Fibroblast of lung (primary cell): ENCODE measurements around the gene RNF224. TPM values are rescaled to one million over a fixed set of nuclear protein-coding genes. Genes with fewer than 3 reads are reported as not detected.

Experiments
- DNase-seq, 2 donors: peaks; one replicate each; pipeline versions ENCODE4 v3.0.0 to v3.0.0-alpha.2; 2010; ENCODE audit warnings: low read depth in 2 of 2
- H2AFZ ChIP-seq: 2 replicates; pipeline ENCODE4 v1.5.1; 2012; ENCODE audit warnings: low read length, control low read depth, inconsistent platforms
- H3K27ac ChIP-seq: 2 replicates; pipeline ENCODE4 v1.5.1; 2011; ENCODE audit warnings: low read length, control low read depth; ENCODE audit not compliant: insufficient read depth
- H3K27me3 ChIP-seq: 2 replicates; pipeline ENCODE4 v1.5.1; 2011; ENCODE audit warnings: mild to moderate bottlenecking, low read length; ENCODE audit not compliant: control insufficient read depth, insufficient read depth
- H3K36me3 ChIP-seq: 2 replicates; pipeline ENCODE4 v1.5.1; 2011; ENCODE audit warnings: low read length; ENCODE audit not compliant: control insufficient read depth, insufficient read depth
- H3K4me1 ChIP-seq: 2 replicates; pipeline ENCODE4 v1.5.1; 2011; ENCODE audit warnings: low read length; ENCODE audit not compliant: control insufficient read depth, insufficient read depth; ENCODE audit errors: extremely low read depth
- H3K4me2 ChIP-seq: 2 replicates; pipeline ENCODE4 v1.5.1; 2011; ENCODE audit warnings: low read length, control low read depth; ENCODE audit not compliant: insufficient read depth; ENCODE audit errors: extremely low read depth
- H3K4me3 ChIP-seq, 4 experiments: fragments of 200-600 bp in 1 of 4; sonication (generic) in 1 of 4; replicated peaks in 1 of 4; 2 replicates each; pipeline ENCODE4 v1.5.1; 2011 to 2016; ENCODE audit warnings: low read length in 4 of 4, low read depth in 3 of 4, mild to moderate bottlenecking in 3 of 4, control low read depth in 2 of 4, inconsistent platforms in 1 of 4, mixed read lengths in 1 of 4; ENCODE audit not compliant: insufficient read depth in 1 of 4; ENCODE audit errors: control extremely low read depth in 1 of 4
- H3K79me2 ChIP-seq: 2 replicates; pipeline ENCODE4 v1.5.1; 2012; ENCODE audit warnings: mild to moderate bottlenecking, low read length, inconsistent platforms; ENCODE audit not compliant: control insufficient read depth, insufficient read depth
- H3K9ac ChIP-seq: 2 replicates; pipeline ENCODE4 v1.5.1; 2011; ENCODE audit warnings: mild to moderate bottlenecking, low read length, control low read depth; ENCODE audit not compliant: insufficient read depth
- H3K9me3 ChIP-seq: 2 replicates; pipeline ENCODE4 v1.5.1; 2012; ENCODE audit warnings: low read depth, low read length; ENCODE audit not compliant: control insufficient read depth, insufficient read depth
- H4K20me1 ChIP-seq: 2 replicates; pipeline ENCODE4 v1.5.1; 2011; ENCODE audit warnings: low read length; ENCODE audit not compliant: control insufficient read depth, insufficient read depth; ENCODE audit errors: extremely low read depth
- CTCF ChIP-seq, 2 donors: IDR thresholded peaks in 1 of 2; conservative IDR thresholded peaks in 1 of 2; 1 replicate in 1 of 2; 2 replicates in 1 of 2; pipeline ENCODE4 v1.5.1; 2011 to 2012; ENCODE audit warnings: low read length in 2 of 2, control low read depth in 1 of 2, inconsistent platforms in 1 of 2, low read depth in 1 of 2, mild to moderate bottlenecking in 1 of 2
- EZH2 ChIP-seq: IDR thresholded peaks from 2 replicates; pipeline ENCODE4 v1.5.1; 2012; ENCODE audit warnings: low read length, control low read depth, mild to moderate bottlenecking; ENCODE audit errors: missing control alignments
- polyA plus RNA-seq, 2 donors: library from polyadenylated mRNA; depleted of rRNA in 1 of 2; stranded (reverse) in 1 of 2; unstranded in 1 of 2; fragments of >200 nt; gene quantifications; 2 replicates each; pipeline ENCODE4 v1.2.1, GENCODE V29; 2011 to 2012; ENCODE audit warnings: missing spikeins in 1 of 2
- total RNA-seq: library from RNA; depleted of rRNA; stranded (reverse); fragments of >200 nt; gene quantifications from 2 replicates; pipeline ENCODE4 v1.2.1, GENCODE V29; 2014

Gene RNF224
- total and polyA plus RNA-seq, 2 donors (not counting 1 experiment from before 2014, with no cell fraction given) = under 0.01 TPM; not detected in 1

- Histone ChIP-seq H4K20me1 (no peaks in the 10 kb centered on the region), H3K9me3 (no peaks in the 10 kb centered on the region), H3K27ac (no peak overlapping the region), H3K4me2 (no peak overlapping the region), H3K4me1 (peaks cover 19% of the 10 kb centered on the region), H3K36me3 (peaks cover 34% of the 10 kb centered on the region), H3K79me2 (peaks cover 31% of the 10 kb centered on the region), H2AFZ (no peak overlapping the region), H3K27me3 (no peaks in the 10 kb centered on the region), H3K4me3 (no peak overlapping the region), H3K9ac (no peak overlapping the region)
- TF ChIP-seq CTCF (conservative IDR thresholded peaks at IDR 0.05 in 1 of 2, IDR thresholded peaks at IDR 0.05 in 1 of 2; ENCODE audit: low read depth in 1 of 2, low read length in 2 of 2) = no peak
- no peak for DNase-seq
Observed at GRCh38 chr9:137185921-137186320, 41.4 kb upstream of the RNF224 start.

GRCh38 chr9:137186385-137186784 lies 40.9 kb upstream of the RNF224 start:
- no peak for DNase-seq
- H3K9ac ChIP-seq = no peak overlapping the region
- no peak overlapping the region for H3K27ac ChIP-seq
- no peaks in the 10 kb centered on the region for H3K9me3 ChIP-seq
- H3K4me2 ChIP-seq = no peak overlapping the region
- peak overlapping the region in 1 of 4 experiments; percentile 97 for H3K4me3 ChIP-seq
- no peak for TF ChIP-seq EZH2
- no peak for TF ChIP-seq CTCF (conservative IDR thresholded peaks at IDR 0.05 in 1 of 2, IDR thresholded peaks at IDR 0.05 in 1 of 2; ENCODE audit: low read depth in 1 of 2, low read length in 2 of 2)
- H4K20me1 ChIP-seq = no peaks in the 10 kb centered on the region
- H3K4me1 ChIP-seq = peaks cover 19% of the 10 kb centered on the region
- H3K27me3 ChIP-seq = no peaks in the 10 kb centered on the region
- peaks cover 34% of the 10 kb centered on the region for H3K36me3 ChIP-seq
- H3K79me2 ChIP-seq = peaks cover 36% of the 10 kb centered on the region
- H2AFZ ChIP-seq = no peak overlapping the region

- TF ChIP-seq EZH2 = no peak
- TF ChIP-seq CTCF (conservative IDR thresholded peaks at IDR 0.05 in 1 of 2, IDR thresholded peaks at IDR 0.05 in 1 of 2; ENCODE audit: low read depth in 1 of 2, low read length in 2 of 2) = no peak
- H3K36me3 ChIP-seq = peaks cover 36% of the 10 kb centered on the region
- H3K4me2 ChIP-seq = peak overlapping the region; percentile 81
- H2AFZ ChIP-seq = no peak overlapping the region
- no peak overlapping the region for H3K9ac ChIP-seq
- no peaks in the 10 kb centered on the region for H4K20me1 ChIP-seq
- H3K27ac ChIP-seq = no peak overlapping the region
- no peaks in the 10 kb centered on the region for H3K27me3 ChIP-seq
- peaks cover 36% of the 10 kb centered on the region for H3K79me2 ChIP-seq
- no peak for DNase-seq
- H3K4me1 ChIP-seq = peaks cover 19% of the 10 kb centered on the region
- no peaks in the 10 kb centered on the region for H3K9me3 ChIP-seq
- peak overlapping the region; percentile 77 to 97 (median 96) for H3K4me3 ChIP-seq
Observed at GRCh38 chr9:137187386-137187785, 39.9 kb upstream of the RNF224 start.
